GM20000 (cell line): Measurements from ENCODE around the gene RBM23.
A peak's percentile ranks its signal among the peaks of the same experiment; 100 is the strongest.

Source experiments
- DNase-seq: peaks from one replicate; pipeline ENCODE4 v3.0.0; 2012; ENCODE audit warnings: low spot score
- TF ChIP-seq, protein P1 (sequence below): IDR thresholded peaks from 2 replicates; pipeline ENCODE4 v1.5.1; 2012; ENCODE audit warnings: mild to moderate bottlenecking, control low read depth; ENCODE audit errors: extremely low read depth, missing control alignments

The RBM23 gene

DNA sequence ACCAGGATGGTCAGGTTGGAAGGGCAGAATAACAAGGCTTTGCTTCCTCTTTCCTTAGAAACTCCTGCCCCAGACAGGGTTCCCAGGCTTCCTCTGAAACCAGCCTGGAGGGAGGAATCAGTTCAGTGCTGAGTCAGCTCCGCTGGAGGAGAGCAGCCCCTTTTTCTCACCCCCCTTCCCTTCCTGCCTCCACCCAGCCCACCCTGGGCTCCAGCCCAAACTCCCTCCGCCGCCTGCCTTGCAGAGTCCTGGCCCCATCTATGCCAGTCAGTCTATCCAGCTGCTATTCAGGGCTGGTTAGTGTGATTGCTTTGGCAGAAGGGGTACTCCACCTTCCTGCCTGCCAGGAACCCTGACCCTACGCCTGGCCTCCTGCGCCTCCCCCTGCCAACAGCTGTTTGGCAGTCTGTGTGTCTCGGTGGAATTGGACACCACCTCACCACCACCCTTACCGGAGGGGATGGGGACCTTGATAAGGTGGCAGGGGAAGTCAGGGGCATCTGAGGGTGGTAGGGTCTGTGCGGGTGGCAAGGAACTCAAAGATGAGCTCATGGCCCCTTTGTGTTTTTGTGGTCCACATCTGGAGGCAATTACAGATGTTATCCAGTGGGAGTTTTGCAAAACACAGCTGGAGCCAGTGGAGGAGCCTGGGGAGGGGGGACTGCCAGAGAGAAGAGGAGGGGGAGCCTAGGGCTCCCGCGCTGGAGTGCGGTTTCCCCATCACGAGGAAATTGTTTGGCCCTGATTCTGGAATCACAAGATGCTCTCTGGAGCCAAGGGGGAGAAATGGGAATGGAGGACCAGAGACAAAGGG lies 70.4 kb downstream of the RBM23 start:
- TF ChIP-seq, protein P1, sequence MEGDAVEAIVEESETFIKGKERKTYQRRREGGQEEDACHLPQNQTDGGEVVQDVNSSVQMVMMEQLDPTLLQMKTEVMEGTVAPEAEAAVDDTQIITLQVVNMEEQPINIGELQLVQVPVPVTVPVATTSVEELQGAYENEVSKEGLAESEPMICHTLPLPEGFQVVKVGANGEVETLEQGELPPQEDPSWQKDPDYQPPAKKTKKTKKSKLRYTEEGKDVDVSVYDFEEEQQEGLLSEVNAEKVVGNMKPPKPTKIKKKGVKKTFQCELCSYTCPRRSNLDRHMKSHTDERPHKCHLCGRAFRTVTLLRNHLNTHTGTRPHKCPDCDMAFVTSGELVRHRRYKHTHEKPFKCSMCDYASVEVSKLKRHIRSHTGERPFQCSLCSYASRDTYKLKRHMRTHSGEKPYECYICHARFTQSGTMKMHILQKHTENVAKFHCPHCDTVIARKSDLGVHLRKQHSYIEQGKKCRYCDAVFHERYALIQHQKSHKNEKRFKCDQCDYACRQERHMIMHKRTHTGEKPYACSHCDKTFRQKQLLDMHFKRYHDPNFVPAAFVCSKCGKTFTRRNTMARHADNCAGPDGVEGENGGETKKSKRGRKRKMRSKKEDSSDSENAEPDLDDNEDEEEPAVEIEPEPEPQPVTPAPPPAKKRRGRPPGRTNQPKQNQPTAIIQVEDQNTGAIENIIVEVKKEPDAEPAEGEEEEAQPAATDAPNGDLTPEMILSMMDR: no peak
- DNase-seq: peak; percentile 33

DNA sequence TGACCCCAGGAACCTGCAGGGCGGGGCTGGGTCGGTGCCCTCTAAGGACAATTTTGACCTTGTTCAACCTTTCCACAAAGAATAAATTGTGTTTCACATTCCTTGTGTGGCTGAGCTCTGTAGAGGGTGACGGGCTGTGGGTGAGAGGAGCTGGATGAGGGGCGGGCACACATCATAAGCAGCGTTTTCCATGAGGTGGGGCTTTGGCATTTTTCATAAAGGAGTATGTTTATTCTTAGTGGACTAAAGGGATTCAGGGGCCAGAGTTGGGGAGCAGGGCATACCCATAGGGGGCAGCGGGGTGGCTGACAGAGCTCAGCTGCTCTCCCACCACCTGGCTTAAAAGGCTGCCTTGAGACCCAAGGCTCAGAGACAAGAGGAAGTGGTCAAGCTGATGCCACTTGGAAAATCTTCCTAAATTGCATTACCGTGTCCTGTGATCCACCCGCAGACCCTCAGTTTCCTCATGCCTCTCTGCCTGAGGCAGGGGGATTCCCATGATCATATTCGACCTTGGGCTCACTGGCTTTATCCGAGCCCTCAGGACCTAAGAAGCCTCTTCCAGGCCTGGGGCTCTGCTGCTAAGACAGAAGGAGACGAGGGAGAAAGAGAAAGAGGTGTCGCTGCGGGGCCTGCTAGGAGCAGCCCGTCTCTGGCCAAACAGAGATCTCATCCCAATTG lies 71.1 kb downstream of the RBM23 start:
- peak; percentile 36 for DNase-seq
- TF ChIP-seq, protein P1: no peak

DNA sequence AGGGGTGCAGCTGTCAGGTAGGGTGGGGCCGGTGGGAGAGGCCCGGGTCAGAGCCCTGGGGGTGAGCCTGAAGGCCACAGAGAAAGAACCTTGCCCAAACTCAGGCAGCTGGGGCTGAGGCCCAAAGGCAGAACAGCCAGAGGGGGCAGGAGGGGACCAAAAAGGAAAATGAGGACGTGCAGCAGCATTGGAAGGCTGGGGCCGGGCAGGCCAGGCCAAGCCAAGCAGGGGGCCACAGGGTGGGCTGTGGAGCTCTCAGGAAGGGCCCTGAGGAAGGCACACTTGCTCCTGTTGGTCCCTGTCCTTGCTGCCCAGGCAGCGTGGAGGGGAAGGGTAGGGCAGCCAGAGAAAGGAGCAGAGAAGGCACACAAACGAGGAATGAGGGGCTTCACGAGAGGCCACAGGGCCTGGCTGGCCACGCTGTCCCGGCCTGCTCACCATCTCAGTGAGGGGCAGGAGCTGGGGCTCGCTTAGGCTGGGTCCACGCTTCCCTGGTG lies 72.1 kb downstream of the RBM23 start:
- TF ChIP-seq, protein P1: no peak
- DNase-seq: no peak

DNA sequence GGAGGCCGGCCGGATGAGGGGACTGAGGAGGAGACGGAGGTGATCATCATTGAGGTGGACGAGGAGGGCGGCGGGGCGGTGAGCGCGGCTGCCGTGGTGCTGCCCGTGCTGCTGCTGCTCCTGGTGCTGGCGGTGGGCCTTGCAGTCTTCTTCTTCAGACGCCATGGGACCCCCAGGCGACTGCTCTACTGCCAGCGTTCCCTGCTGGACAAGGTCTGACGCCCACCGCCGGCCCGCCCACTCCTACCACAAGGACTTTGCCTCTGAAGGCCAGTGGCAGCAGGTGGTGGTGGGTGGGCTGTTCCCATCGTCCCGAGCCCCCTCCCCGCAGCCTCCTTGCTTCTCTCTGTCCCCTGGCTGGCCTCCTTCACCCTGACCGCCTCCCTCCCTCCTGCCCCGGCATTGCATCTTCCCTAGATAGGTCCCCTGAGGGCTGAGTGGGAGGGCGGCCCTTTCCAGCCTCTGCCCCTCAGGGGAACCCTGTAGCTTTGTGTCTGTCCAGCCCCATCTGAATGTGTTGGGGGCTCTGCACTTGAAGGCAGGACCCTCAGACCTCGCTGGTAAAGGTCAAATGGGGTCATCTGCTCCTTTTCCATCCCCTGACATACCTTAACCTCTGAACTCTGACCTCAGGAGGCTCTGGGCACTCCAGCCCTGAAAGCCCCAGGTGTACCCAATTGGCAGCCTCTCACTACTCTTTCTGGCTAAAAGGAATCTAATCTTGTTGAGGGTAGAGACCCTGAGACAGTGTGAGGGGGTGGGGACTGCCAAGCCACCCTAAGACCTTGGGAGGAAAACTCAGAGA lies 72.9 kb downstream of the RBM23 start:
- TF ChIP-seq, protein P1: no peak
- no peak for DNase-seq

DNA sequence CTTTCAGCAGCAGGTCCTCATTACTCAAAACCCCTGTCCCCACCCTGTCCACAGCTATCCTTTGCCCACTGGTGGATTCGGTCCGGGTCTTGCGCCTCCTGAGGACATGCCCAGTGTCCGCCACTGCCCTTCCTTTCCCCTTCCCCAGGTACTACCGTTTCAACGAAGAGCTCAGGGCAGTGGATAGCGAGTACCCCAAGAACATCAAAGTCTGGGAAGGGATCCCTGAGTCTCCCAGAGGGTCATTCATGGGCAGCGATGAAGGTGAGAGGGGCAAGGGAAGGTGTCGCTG lies 73.9 kb downstream of the RBM23 start:
- DNase-seq: no peak
- TF ChIP-seq, protein P1: no peak

DNA sequence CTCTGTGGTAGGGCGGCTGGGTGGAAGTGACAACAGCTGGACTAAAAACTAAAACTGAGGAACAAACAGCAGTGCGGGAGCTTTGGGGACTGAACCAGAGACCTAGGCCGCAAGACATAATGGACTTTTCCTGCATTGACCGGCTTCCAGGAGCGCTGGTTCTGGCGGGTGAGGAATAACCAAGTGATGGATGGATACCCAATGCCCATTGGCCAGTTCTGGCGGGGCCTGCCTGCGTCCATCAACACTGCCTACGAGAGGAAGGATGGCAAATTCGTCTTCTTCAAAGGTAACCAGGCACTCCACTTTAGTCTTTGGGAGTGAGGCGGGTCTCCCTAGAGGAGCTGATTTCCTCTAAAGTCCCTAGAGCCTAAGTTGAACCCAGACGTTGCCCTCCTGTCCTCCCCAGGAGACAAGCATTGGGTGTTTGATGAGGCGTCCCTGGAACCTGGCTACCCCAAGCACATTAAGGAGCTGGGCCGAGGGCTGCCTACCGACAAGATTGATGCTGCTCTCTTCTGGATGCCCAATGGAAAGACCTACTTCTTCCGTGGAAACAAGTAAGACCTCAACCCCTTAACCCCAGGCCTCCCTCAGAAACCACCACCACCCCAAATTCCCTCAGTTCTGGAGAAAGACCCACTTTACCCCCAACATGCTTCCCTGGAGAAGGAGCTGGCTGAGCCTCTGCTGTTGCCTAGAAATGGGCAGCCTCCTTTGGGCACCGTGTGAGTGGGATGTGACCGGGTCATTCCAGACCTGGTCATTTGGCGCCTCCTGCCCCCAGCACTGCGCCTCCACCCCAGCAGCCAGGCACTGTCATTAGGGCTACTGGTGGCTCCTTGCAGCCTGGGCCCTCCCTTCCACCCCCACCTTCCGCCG lies 74.5 kb downstream of the RBM23 start:
- DNase-seq: peak; percentile 24
- TF ChIP-seq, protein P1: no peak
